HG03159 (cell line): ENCODE data around the gene NOP53.
"Not testable (repeated sequence)": the region's sequence is repeated elsewhere in the genome, so short reads cannot be mapped to it uniquely, and the experiment has no call there.

Source experiments
- ATAC-seq: cut with Tn5 transposase; IDR thresholded peaks from one replicate; pipeline ENCODE4 v1.9.1; 2021; ENCODE audit warnings: mild to moderate bottlenecking, moderate library complexity; ENCODE audit not compliant: unreplicated experiment

The NOP53 gene

DNA sequence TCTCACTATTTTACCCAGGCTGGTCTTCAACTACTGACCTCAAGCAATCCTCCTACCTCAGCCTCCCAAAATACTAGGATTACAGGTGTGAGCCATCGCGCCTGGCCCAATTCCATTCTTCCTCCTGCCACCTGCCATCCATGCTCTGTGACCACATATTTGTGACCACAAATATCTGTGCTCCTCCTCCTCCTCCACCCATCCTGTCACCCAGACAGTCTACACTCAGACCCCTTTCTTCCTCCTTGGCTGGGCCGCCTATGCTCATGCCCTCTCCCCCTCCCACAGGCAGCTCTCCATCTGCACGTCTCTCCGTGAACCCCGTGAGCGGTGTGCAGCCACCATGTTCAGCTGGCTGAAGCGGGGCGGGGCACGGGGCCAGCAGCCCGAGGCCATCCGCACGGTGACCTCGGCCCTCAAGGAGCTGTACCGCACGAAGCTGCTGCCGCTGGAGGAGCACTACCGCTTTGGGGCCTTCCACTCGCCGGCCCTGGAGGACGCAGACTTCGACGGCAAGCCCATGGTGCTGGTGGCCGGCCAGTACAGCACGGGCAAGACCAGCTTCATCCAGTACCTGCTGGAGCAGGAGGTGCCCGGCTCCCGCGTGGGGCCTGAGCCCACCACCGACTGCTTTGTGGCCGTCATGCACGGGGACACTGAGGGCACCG, 28.9 kb upstream of the NOP53 start:
- no peak for ATAC-seq

GRCh38 chr19:47718415-47719046, 26.8 kb upstream of the NOP53 start:
- not testable (repeated sequence) for ATAC-seq

GRCh38 chr19:47719047-47719859, 26.1 kb upstream of the NOP53 start:
- no peak for ATAC-seq

DNA sequence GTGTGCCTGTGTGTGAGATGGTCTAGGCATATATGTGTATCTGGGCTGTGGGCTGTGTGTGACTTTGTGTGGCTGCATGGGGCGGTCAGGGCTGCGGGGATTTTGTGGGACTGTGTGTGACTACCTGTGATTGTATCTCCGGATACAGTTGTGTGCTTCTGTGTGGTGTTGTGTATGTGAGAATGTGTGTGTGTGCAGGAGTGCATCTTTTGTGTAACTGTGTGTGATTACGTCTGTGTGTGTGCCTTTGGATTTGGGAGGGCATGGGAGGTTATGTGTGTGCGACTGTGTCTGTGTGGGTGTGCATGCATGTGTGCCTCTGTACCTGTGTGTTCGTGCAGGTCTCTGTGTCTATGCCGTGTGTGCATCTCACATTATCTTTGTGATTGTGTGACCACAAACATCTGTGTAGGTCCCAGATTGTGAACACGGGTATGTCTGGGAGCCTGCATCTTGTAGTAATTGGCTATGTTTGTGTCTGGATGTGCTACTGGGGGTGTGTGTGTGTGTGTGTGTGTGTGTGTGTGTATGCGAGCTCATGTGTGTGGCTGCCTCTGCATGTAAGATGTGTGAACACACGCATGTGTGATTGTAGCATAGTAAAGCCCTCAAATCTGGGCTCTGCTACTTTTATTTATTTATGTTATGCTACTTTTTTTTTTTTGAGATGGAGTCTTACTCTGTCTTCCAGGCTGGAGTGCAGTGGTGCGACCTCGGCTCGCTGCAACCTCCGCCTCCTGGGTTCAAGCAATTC, 24.5 kb upstream of the NOP53 start:
- ATAC-seq, result no peak

- no peak for ATAC-seq
Observed at GRCh38 chr19:47723581-47723940, 21.8 kb upstream of the NOP53 start.

GRCh38 chr19:47725759-47726401, 19.5 kb upstream of the NOP53 start:
- no peak for ATAC-seq

DNA sequence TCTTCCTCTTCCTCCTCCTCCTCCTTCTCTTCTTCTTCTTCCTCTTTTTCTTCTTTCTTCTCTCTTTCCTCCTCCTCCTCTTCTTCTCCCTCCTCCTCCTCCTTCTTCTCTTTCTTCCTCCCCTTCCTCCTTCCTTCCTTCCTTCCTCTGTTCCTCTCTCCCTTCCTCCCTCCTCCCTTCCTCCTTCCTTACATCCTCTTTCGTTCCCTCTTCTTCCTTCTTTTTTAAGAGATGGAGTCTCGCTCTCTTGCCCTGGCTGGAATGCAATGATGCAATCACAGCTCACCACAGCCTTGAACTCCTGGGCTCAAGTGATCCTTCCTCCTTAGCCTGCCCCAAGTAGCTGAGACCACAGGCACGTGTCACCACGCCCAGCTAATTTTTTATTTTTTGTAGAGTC, 18.9 kb upstream of the NOP53 start:
- ATAC-seq, result no peak

DNA sequence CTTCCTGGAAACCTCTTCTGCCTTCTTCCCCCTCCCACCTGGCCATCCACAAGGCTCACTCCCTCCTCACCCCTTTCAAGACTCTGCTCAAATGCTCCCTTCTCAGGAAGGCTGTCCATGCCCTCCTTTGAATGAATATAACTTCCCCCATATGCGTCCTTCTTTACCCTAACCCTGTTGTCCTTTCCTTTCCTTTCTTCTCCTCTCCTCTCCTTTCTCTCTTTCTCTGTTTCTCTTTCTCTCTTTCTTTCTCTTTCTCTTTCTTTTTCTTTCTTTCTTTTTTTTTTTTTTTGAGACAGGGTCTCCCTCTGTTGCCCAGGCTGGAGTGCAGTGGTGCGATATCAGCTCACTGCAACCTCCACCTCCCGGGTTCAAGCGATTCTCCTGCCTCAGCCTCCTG, 17.1 kb upstream of the NOP53 start:
- ATAC-seq, result not testable (repeated sequence)

DNA sequence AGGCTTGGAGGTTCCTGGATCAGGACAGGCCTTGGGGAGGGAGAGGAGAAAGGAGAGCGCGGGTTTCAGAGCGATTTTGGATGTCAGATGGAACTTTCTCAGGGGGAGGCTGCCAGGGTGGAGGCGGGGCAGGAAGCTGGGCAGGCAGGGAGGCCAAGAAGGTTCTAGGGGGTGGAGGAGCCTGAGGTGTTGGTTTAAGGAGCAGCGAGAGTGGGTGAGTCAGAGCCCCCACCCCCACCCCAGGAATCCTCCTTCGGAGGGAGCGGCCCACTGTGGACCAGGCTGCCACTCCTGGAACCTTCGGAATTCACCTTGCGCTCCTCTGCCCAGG, 15.9 kb upstream of the NOP53 start:
- ATAC-seq, result no peak

DNA sequence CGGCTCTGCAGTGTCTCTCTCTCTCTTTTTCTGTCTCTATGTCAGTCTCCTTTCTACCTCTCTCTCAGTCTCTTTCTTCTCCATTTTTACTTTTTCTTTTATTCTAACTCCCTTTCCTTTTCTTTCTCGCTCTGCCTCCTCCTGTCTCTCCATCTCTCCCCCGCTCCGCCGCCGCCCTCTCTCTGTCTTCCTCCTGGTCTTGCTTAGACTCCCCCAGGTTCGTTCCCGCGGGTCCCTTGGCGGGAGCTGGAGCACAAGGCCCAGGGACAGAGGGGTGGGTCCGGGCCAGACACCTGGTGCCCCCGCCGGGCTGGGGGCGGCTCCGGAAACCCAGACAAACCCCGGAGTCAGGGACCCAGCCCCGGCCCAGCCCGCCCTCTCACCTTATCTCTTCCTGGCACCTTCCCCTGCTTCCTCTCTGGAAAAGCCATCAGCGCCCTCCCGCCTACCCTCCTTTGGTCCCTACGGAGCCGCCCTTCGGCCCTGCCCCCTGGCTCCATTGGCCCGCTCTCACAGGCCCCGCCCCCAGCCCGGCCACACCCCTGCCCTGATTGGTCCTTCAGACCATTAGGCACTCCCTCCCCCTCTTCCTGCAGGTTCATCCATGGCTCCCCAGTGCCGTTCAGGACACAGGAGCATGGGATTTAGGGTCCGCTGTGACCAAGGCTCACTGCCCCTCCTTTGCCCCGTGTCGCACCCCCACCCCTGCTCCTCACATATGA, 15.4 kb upstream of the NOP53 start:
- no peak for ATAC-seq

GRCh38 chr19:47730521-47730889, 14.8 kb upstream of the NOP53 start:
- ATAC-seq, result no peak

GRCh38 chr19:47730910-47731309, 14.4 kb upstream of the NOP53 start:
- no peak for ATAC-seq

GRCh38 chr19:47735131-47735530, 10.2 kb upstream of the NOP53 start:
- no peak for ATAC-seq

DNA sequence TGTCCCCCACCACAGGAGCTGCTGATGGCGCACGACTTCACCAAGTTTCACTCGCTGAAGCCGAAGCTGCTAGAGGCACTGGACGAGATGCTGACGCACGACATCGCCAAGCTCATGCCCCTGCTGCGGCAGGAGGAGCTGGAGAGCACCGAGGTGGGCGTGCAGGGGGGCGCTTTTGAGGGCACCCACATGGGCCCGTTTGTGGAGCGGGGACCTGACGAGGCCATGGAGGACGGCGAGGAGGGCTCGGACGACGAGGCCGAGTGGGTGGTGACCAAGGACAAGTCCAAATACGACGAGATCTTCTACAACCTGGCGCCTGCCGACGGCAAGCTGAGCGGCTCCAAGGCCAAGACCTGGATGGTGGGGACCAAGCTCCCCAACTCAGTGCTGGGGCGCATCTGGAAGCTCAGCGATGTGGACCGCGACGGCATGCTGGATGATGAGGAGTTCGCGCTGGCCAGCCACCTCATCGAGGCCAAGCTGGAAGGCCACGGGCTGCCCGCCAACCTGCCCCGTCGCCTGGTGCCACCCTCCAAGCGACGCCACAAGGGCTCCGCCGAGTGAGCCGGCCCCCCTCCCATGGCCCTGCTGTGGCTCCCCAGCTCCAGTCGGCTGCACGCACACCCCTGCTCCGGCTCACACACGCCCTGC, 4.4 kb upstream of the NOP53 start:
- no peak for ATAC-seq

GRCh38 chr19:47741544-47742140, 3.7 kb upstream of the NOP53 start:
- ATAC-seq, result no peak

DNA sequence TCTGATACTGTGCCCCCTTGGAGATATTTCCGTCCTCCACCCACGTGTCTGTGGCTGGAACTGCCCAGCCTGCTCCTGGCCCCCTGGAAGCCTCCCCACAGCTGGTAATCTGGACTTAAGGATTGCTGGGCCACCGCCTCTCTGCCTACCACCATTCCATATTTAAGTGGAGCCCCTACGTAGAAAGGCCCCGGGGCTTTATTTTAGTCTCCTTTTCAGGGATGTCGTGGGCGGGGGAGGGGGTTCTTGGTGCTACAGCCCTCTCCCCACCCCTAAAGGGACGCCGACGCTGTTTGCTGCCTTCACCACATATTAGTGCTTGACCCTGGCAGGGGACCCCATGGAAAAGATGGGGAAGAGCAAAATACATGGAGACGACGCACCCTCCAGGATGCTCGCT, 2.7 kb upstream of the NOP53 start:
- ATAC-seq, result no peak

DNA sequence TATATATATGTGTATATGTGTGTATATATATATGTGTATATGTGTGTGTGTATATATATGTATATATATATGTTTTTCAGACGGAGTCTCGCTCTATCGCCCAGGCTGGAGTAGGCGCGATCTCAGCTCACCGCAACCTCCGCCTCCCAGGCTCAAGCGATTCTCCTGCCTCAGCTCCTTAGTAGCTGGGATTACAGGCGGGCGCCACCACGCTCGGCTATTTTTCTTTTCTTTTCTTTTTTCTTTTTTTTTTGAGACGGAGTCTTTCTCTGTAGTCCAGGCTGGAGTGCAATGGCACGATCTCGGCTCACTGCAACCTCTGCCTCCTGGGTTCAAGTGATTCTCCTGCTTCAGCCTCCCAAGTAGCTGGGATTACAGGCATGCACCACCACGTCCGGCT, 783 bp downstream of the NOP53 start:
- ATAC-seq, result not testable (repeated sequence)

- ATAC-seq, result no peak
Observed at GRCh38 chr19:47749326-47749725, 4.0 kb downstream of the NOP53 start.

GRCh38 chr19:47750752-47751151, 5.4 kb downstream of the NOP53 start:
- no peak for ATAC-seq
